GM19193 (cell line): Measurements from ENCODE around the gene CPOX.

Experiments
- POLR2A ChIP-seq: IDR thresholded peaks from 4 replicates; pipeline ENCODE4 v1.6.1; 2011; ENCODE audit not compliant: insufficient read depth, insufficient read length; ENCODE audit errors: extremely low read depth

The CPOX gene

GRCh38 chr3:98593046-98593936 is at the start of gene CPOX:
TSS of gene CPOX (minus strand) at chr3:98593611. CDS start at chr3:98593504, 107 bp downstream.
- TF ChIP-seq POLR2A, result peak; percentile 62

- TF ChIP-seq POLR2A, result no peak
Observed at GRCh38 chr3:98630416-98630815, 37.0 kb upstream of the CPOX start.

GRCh38 chr3:98628317-98628716 is 34.9 kb upstream of the CPOX start:
- TF ChIP-seq POLR2A, result no peak

GRCh38 chr3:98626151-98626550 is 32.7 kb upstream of the CPOX start:
- TF ChIP-seq POLR2A, result no peak

GRCh38 chr3:98623572-98624280 is 30.3 kb upstream of the CPOX start:
- no peak for TF ChIP-seq POLR2A

GRCh38 chr3:98617841-98618240 is 24.4 kb upstream of the CPOX start:
- no peak for TF ChIP-seq POLR2A

- TF ChIP-seq POLR2A, result no peak
Observed at GRCh38 chr3:98613616-98614015, 20.2 kb upstream of the CPOX start.

GRCh38 chr3:98612996-98613517 is 19.6 kb upstream of the CPOX start:
- TF ChIP-seq POLR2A, result no peak

GRCh38 chr3:98612587-98612986 is 19.2 kb upstream of the CPOX start:
- TF ChIP-seq POLR2A, result no peak

GRCh38 chr3:98608029-98608428 is 14.6 kb upstream of the CPOX start:
- TF ChIP-seq POLR2A, result no peak

- TF ChIP-seq POLR2A, result no peak
Observed at GRCh38 chr3:98603580-98603979, 10.2 kb upstream of the CPOX start.

GRCh38 chr3:98602078-98602678 is 8.8 kb upstream of the CPOX start:
- no peak for TF ChIP-seq POLR2A

- no peak for TF ChIP-seq POLR2A
Observed at GRCh38 chr3:98601180-98601579, 7.8 kb upstream of the CPOX start.

GRCh38 chr3:98600412-98601095 is 7.1 kb upstream of the CPOX start:
- no peak for TF ChIP-seq POLR2A
